IMR-90 (cell line): Measurements from ENCODE around the gene SLC25A19.

Experiments
- BHLHE40 ChIP-seq: fragments of 150-350 bp; IDR thresholded peaks from 2 replicates; pipeline ENCODE4 v1.6.1; 2016; ENCODE audit warnings: mild to moderate bottlenecking, low read depth, low read length
- CEBPB ChIP-seq: IDR thresholded peaks from 2 replicates; pipeline ENCODE4 v1.6.1; 2012; ENCODE audit warnings: low read depth, low read length, improper control_type of control experiment
- FOS ChIP-seq: fragments of 150-350 bp; IDR thresholded peaks from 2 replicates; pipeline ENCODE4 v1.6.1; 2016; ENCODE audit warnings: low read depth, low read length
- MAZ ChIP-seq: IDR thresholded peaks from 2 replicates; pipeline ENCODE4 v1.6.1; 2012; ENCODE audit warnings: low read depth, mild to moderate bottlenecking, low read length, improper control_type of control experiment, moderate library complexity, borderline replicate concordance
- MXI1 ChIP-seq: IDR thresholded peaks from 2 replicates; pipeline ENCODE4 v1.6.1; 2012; ENCODE audit warnings: low read depth, mild to moderate bottlenecking, low read length, moderate library complexity, borderline replicate concordance
- NFE2L2 ChIP-seq: fragments of 150-350 bp; IDR thresholded peaks from 2 replicates; pipeline ENCODE4 v1.6.1; 2016; ENCODE audit warnings: low read depth, mild to moderate bottlenecking, low read length
- POLR2A ChIP-seq: IDR thresholded peaks from 2 replicates; pipeline ENCODE4 v1.6.1; 2012; ENCODE audit warnings: mild to moderate bottlenecking, low read depth, low read length
- RFX5 ChIP-seq: IDR thresholded peaks from 2 replicates; pipeline ENCODE4 v1.8.0; 2012; ENCODE audit warnings: low read depth, mild to moderate bottlenecking, low read length, moderate library complexity
- TF ChIP-seq, protein P1 (sequence below): conservative IDR thresholded peaks from 2 replicates; pipeline ENCODE4 v1.5.1; 2012; ENCODE audit warnings: mild to moderate bottlenecking, low read depth, low read length, improper control_type of control experiment

DNA sequence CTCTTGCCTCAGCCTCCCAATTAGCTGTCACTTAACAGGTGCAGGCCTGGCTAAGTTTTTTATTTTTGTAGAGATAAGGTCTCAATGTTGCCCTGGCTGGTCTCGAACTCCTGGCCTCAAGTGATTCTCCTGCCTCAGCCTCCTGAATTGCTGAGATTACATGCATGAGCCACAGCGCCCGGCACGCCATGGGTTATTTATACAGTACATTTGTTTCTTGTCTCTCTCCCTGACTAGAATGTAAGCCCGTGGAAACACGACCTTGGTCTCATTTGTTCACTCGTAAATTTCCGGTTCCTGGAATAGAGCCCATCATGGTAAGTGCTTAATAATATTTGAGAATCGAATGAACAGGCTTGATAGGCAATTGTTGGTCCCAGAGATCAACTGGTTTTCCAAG is 2.0 kb downstream of the SLC25A19 start:
- TF ChIP-seq, protein P1, sequence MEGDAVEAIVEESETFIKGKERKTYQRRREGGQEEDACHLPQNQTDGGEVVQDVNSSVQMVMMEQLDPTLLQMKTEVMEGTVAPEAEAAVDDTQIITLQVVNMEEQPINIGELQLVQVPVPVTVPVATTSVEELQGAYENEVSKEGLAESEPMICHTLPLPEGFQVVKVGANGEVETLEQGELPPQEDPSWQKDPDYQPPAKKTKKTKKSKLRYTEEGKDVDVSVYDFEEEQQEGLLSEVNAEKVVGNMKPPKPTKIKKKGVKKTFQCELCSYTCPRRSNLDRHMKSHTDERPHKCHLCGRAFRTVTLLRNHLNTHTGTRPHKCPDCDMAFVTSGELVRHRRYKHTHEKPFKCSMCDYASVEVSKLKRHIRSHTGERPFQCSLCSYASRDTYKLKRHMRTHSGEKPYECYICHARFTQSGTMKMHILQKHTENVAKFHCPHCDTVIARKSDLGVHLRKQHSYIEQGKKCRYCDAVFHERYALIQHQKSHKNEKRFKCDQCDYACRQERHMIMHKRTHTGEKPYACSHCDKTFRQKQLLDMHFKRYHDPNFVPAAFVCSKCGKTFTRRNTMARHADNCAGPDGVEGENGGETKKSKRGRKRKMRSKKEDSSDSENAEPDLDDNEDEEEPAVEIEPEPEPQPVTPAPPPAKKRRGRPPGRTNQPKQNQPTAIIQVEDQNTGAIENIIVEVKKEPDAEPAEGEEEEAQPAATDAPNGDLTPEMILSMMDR, result no peak
- no peak for TF ChIP-seq RFX5
- no peak for TF ChIP-seq BHLHE40
- no peak for TF ChIP-seq MXI1
- no peak for TF ChIP-seq FOS
- TF ChIP-seq POLR2A, result no peak
- no peak for TF ChIP-seq MAZ
- TF ChIP-seq CEBPB, result no peak
- TF ChIP-seq NFE2L2, result no peak
